HFFc6 (cell line): ENCODE data around the gene TCEA2. TPM values are rescaled to one million over a fixed set of nuclear protein-coding genes. Genes with fewer than 3 reads are reported as not detected.

ENCODE experiments used
- DNase-seq: peaks from one replicate; pipeline ENCODE4 v3.0.0-alpha.2; 2018
- H3K27ac Mint-ChIP-seq: 2 replicates; pipeline ENCODE4 v1.8.0; 2020; ENCODE audit warnings: mild to moderate bottlenecking, mixed read lengths
- H3K27me3 Mint-ChIP-seq: 2 replicates; pipeline ENCODE4 v1.8.0; 2021; ENCODE audit warnings: mild to moderate bottlenecking, moderate library complexity, mixed read lengths; ENCODE audit not compliant: insufficient read depth
- H3K36me3 Mint-ChIP-seq: 2 replicates; pipeline ENCODE4 v1.8.0; 2021; ENCODE audit warnings: low read depth, mixed read lengths
- H3K4me1 Mint-ChIP-seq: 2 replicates; pipeline ENCODE4 v1.8.0; 2020; ENCODE audit warnings: low read depth, mixed read lengths
- H3K4me3 Mint-ChIP-seq: 2 replicates; pipeline ENCODE4 v1.8.0; 2020; ENCODE audit warnings: mild to moderate bottlenecking, moderate library complexity, mixed read lengths
- H3K9me3 Mint-ChIP-seq: 2 replicates; pipeline ENCODE4 v1.8.0; 2020; ENCODE audit warnings: mild to moderate bottlenecking, mixed read lengths
- total RNA-seq, 6 experiments: library from RNA; stranded (reverse); fragmentation: NEBNext Ultra II Directional; extraction: Animal tissue kit (Norgen Biotek cat#: 25700); gene quantifications; 2 replicates in 1 of 6; 3 replicates in 5 of 6; pipeline ENCODE4 v1.2.3, GENCODE V29; 2021
- TF ChIP-seq, protein P1 (sequence below): fragments of 200-600 bp; sonication (generic); IDR thresholded peaks from 2 replicates; pipeline ENCODE4 v1.5.0; 2021; ENCODE audit warnings: antibody characterized with exemption, mild to moderate bottlenecking

Gene TCEA2
- total RNA-seq, 6 experiments from 2014 or later, result 36.8 to 47.4 (median 41.5) TPM

DNA sequence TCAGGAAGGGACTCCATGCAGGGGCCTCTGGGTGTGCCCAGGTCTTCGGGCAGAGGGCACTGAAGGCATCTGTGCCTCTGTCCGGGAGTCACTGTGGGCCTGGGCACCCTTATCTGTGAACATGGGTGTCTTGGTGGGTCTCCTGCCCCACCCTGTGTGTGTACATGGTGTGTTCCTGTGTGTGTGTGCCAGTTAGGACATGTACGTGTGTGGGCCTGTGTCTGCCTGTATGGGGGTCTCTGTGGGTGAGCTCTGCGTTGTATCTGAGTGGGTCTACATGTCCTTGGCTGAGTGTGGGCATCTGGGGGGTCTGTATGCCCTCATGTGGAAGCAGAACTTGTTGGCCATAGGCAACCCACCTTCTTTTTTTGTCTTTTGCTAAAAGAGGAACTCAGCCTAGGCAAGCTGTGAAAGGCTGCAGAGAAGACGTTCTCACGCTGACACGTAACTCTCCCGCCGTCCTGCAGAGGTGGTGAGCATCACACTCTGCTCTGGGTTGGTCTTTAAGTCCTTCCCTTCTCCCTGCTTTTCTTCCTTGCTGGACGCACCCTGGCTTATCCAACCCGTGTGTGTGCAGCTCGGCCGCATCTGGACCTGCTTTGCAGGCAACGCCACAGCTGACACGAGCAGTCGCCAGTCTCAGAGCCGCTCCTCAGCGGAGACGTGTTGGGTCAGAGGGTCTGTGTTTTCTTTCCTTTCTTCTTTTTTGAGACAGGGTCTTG lies 44.9 kb downstream of the TCEA2 start:
- Mint-ChIP-seq H3K4me1 (no peaks in the 10 kb centered on the region), H3K27me3 (peaks cover 35% of the 10 kb centered on the region), H3K27ac (no peak overlapping the region), H3K36me3 (no peaks in the 10 kb centered on the region), H3K4me3 (no peak overlapping the region), H3K9me3 (no peaks in the 10 kb centered on the region)
- DNase-seq, result no peak
- TF ChIP-seq, protein P1, sequence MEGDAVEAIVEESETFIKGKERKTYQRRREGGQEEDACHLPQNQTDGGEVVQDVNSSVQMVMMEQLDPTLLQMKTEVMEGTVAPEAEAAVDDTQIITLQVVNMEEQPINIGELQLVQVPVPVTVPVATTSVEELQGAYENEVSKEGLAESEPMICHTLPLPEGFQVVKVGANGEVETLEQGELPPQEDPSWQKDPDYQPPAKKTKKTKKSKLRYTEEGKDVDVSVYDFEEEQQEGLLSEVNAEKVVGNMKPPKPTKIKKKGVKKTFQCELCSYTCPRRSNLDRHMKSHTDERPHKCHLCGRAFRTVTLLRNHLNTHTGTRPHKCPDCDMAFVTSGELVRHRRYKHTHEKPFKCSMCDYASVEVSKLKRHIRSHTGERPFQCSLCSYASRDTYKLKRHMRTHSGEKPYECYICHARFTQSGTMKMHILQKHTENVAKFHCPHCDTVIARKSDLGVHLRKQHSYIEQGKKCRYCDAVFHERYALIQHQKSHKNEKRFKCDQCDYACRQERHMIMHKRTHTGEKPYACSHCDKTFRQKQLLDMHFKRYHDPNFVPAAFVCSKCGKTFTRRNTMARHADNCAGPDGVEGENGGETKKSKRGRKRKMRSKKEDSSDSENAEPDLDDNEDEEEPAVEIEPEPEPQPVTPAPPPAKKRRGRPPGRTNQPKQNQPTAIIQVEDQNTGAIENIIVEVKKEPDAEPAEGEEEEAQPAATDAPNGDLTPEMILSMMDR, result no peak

DNA sequence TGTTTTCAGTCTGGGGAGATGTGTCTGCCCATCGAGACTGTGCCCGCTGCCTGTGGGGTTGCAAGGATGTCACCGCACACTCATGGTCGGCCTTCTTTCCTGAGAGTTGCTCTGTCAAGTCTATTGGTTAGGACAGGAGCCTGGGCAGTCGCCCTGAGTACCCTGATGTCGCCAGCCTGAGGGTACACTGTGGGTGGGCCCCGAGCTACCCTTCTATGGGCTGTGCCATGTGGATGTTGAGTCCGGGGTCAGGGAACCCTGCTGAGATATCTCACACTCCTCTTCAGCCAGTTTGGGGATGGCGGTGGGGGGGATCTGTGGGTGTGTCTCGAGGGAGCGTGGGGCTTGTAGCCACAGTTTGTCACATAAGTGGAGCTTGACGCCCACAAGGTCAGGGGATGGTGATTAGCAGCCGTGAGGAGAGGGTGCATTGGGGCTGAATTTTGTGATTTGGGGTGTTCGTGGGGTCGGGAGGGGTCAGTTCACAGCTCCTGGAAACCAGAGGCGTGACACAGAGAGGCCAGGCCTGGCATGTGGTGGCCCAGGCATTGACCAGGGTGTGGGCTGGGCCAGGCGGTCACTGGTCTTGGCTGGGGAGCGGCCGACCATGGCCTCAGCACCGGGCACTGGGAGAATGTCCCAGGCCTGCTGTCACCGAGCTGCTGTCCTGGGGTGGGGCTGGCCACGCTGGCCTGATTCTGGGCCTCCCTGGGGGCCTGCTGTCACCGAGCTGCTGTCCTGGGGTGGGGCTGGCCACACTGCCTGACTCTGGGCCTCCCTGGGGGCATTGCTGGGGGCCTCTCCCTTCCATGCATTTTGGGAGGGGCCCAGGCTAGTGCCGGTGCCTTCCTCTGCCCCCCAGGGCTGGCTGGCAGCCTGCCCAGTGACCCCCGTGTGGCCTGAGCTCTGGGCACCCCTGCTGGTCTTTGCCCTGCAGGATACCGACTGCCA lies 46.0 kb downstream of the TCEA2 start:
- peaks cover 26% of the 10 kb centered on the region for H3K27me3 Mint-ChIP-seq
- TF ChIP-seq, protein P1, result no peak
- H3K27ac Mint-ChIP-seq, result no peak overlapping the region
- no peaks in the 10 kb centered on the region for H3K9me3 Mint-ChIP-seq
- no peak overlapping the region for H3K4me3 Mint-ChIP-seq
- H3K4me1 Mint-ChIP-seq, result no peaks in the 10 kb centered on the region
- H3K36me3 Mint-ChIP-seq, result no peaks in the 10 kb centered on the region
- no peak for DNase-seq

GRCh38 chr20:64109831-64110391 lies 46.9 kb downstream of the TCEA2 start:
- Mint-ChIP-seq H3K9me3 (no peaks in the 10 kb centered on the region), H3K36me3 (no peaks in the 10 kb centered on the region)
- TF ChIP-seq, protein P1, result no peak

DNA sequence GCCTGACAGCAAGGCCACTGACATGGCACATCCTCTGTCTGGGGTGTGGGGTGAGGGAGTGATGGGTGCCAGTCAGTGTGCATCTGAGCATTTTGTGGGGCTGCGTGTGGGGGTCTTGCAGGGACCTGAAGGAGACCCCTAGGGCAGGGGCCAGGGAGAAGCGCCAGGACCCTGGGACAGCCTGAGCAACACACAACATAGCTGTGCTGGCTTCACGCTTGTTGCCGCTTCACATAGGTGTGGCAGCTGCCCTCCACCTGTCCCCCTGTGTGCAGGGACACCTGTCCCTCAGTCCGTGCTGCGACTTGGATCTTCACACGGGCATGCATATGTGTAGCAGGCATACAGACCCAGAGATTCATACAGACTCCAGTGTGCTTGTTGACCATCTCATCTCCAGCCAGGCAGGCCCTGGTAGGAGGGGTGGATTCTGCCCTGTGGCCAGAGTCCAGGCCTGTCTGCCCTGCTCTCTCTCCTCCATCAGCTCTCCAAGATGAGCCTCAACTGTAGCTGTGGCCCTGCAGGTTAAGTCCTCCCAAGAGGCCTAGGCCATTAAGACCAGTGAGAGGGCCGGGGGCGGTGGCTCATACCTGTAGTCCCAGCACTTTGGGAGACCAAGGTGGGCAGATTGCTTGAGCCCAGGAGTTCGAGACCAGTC lies 47.5 kb downstream of the TCEA2 start:
- DNase-seq, result no peak
- Mint-ChIP-seq H3K36me3 (no peaks in the 10 kb centered on the region), H3K27me3 (peaks cover 34% of the 10 kb centered on the region), H3K4me1 (no peaks in the 10 kb centered on the region), H3K27ac (no peak overlapping the region), H3K9me3 (no peaks in the 10 kb centered on the region), H3K4me3 (no peak overlapping the region)
- TF ChIP-seq, protein P1, result no peak

More at GRCh38 chr20:64109831-64110391, 46.9 kb downstream of the TCEA2 start:
- no peak for DNase-seq
- Mint-ChIP-seq H3K27ac (no peak overlapping the region), H3K27me3 (peaks cover 29% of the 10 kb centered on the region), H3K4me3 (no peak overlapping the region), H3K4me1 (no peaks in the 10 kb centered on the region)
